GM12801 (cell line): ENCODE measurements around the gene EPHB1.

Experiments
- CTCF ChIP-seq: IDR thresholded peaks from one replicate; pipeline ENCODE4 v1.5.1; 2011; ENCODE audit warnings: control low read depth; ENCODE audit not compliant: insufficient read length; ENCODE audit errors: extremely low read depth

The EPHB1 gene

GRCh38 chr3:134797057-134797740, 2.1 kb downstream of the EPHB1 start:
- TF ChIP-seq CTCF: no peak

GRCh38 chr3:134797741-134798451, 2.8 kb downstream of the EPHB1 start:
- no peak for TF ChIP-seq CTCF

GRCh38 chr3:134798681-134799311, 3.7 kb downstream of the EPHB1 start:
- TF ChIP-seq CTCF: no peak

- no peak for TF ChIP-seq CTCF
Measured at GRCh38 chr3:134799393-134799792, 4.3 kb downstream of the EPHB1 start.

GRCh38 chr3:134801204-134801958, 6.3 kb downstream of the EPHB1 start:
- no peak for TF ChIP-seq CTCF

GRCh38 chr3:134802428-134803050, 7.5 kb downstream of the EPHB1 start:
- no peak for TF ChIP-seq CTCF
